Osteocyte (in vitro differentiated cells): ENCODE data around the gene AK1. TPM values are rescaled to one million over a fixed set of nuclear protein-coding genes. Genes with fewer than 3 reads are reported as not detected.
A peak's percentile ranks its signal among the peaks of the same experiment; 100 is the strongest.

Experiments used
- DNase-seq: peaks from one replicate; pipeline ENCODE4 v3.0.0; 2021; ENCODE audit warnings: mixed read lengths; ENCODE audit not compliant: unreplicated experiment; ENCODE audit errors: extremely low spot score
- H3K27ac Mint-ChIP-seq: one replicate; pipeline ENCODE4 v1.8.0; 2021; ENCODE audit warnings: mild to moderate bottlenecking, mixed read lengths; ENCODE audit not compliant: unreplicated experiment
- H3K27me3 Mint-ChIP-seq: one replicate; pipeline ENCODE4 v1.8.0; 2021; ENCODE audit warnings: mixed read lengths; ENCODE audit not compliant: unreplicated experiment
- H3K36me3 Mint-ChIP-seq: one replicate; pipeline ENCODE4 v1.8.0; 2021; ENCODE audit warnings: mixed read lengths; ENCODE audit not compliant: unreplicated experiment
- H3K4me1 Mint-ChIP-seq: one replicate; pipeline ENCODE4 v1.8.0; 2021; ENCODE audit warnings: mixed read lengths; ENCODE audit not compliant: unreplicated experiment
- H3K4me3 Mint-ChIP-seq: one replicate; pipeline ENCODE4 v1.8.0; 2021; ENCODE audit warnings: mild to moderate bottlenecking, moderate library complexity, mixed read lengths; ENCODE audit not compliant: unreplicated experiment
- H3K9me3 Mint-ChIP-seq: one replicate; pipeline ENCODE4 v1.8.0; 2021; ENCODE audit warnings: mixed read lengths; ENCODE audit not compliant: unreplicated experiment
- total RNA-seq: library from RNA; stranded (reverse); gene quantifications from 2 replicates; pipeline ENCODE4 v1.2.1, GENCODE V29; 2021
- TF ChIP-seq, protein P1 (sequence below): fragments of 200-600 bp; sonication (generic); IDR thresholded peaks from 2 replicates; pipeline ENCODE4 v1.5.0; 2021; ENCODE audit warnings: antibody characterized with exemption, mild to moderate bottlenecking, moderate library complexity

The AK1 gene
- total RNA-seq, 1 donor from 2014 or later = 57.6 TPM

DNA sequence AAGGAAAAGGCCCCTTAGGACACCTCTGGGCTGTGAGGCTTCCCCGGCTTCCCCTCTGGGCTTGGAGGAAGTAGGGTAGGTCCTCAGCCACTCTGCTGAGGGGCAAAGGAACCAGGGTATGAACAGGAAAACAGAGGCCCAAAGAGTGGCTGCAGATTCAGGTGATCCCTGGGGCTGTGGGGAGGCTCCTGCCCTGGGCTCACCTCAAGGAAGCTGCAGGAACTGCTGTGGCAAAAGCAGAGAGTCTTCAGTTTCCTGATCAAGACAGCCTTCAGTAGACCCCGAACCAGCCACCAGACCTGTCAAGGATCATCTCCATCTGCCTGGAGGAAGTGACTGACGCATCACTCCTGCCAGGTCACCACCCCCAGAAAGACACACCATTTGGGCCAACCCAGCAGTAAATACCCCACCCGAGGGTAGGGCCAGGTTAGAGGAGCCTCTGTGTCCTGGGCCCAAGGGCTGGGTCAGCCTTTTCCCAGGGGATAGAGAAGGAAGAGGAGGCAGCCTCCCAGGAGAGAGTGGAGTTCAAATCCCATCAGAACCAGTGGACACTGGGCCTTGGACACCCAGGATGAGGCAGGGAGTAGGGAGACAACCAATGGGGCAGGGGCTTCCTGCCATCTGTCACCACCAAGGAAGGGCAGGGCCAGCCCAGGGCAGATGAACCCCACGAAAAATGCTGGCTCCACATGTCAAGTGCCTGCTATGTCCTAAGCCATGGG is 27.7 kb upstream of the AK1 start:
- peaks cover 49% of the 10 kb centered on the region for H3K4me1 Mint-ChIP-seq
- H3K36me3 Mint-ChIP-seq = no peaks in the 10 kb centered on the region
- H3K4me3 Mint-ChIP-seq = no peak overlapping the region
- no peak for DNase-seq
- peak overlapping the region; percentile 80 for H3K27ac Mint-ChIP-seq
- no peaks in the 10 kb centered on the region for H3K9me3 Mint-ChIP-seq
- no peaks in the 10 kb centered on the region for H3K27me3 Mint-ChIP-seq
- TF ChIP-seq, protein P1, sequence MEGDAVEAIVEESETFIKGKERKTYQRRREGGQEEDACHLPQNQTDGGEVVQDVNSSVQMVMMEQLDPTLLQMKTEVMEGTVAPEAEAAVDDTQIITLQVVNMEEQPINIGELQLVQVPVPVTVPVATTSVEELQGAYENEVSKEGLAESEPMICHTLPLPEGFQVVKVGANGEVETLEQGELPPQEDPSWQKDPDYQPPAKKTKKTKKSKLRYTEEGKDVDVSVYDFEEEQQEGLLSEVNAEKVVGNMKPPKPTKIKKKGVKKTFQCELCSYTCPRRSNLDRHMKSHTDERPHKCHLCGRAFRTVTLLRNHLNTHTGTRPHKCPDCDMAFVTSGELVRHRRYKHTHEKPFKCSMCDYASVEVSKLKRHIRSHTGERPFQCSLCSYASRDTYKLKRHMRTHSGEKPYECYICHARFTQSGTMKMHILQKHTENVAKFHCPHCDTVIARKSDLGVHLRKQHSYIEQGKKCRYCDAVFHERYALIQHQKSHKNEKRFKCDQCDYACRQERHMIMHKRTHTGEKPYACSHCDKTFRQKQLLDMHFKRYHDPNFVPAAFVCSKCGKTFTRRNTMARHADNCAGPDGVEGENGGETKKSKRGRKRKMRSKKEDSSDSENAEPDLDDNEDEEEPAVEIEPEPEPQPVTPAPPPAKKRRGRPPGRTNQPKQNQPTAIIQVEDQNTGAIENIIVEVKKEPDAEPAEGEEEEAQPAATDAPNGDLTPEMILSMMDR = no peak

DNA sequence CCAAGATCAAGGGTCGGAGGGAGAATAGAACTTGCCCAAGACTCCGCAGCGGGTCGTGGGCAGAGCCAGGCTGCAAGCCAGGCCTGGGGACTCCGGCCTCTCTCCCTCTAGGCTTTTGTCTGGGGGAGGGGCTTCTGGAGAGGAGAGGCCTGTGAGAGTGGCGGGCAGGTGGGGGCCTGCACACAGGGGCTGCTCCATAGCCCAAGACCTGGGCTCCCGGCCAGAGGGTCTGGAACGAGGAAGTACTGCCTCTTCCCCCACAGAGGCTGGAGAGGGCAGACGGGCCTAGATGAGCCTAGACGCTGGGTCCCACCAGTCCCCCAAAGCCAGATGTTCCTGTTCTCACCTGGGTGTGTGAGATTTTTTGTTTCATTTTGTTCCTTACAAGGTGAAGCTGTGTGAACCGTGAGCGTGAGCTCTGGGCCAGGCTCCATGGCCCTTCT is 27.1 kb upstream of the AK1 start:
- H3K4me1 Mint-ChIP-seq = peaks cover 54% of the 10 kb centered on the region
- no peaks in the 10 kb centered on the region for H3K36me3 Mint-ChIP-seq
- H3K4me3 Mint-ChIP-seq = no peak overlapping the region
- no peak for DNase-seq
- TF ChIP-seq, protein P1 = no peak
- peak overlapping the region; percentile 80 for H3K27ac Mint-ChIP-seq
- no peaks in the 10 kb centered on the region for H3K9me3 Mint-ChIP-seq
- H3K27me3 Mint-ChIP-seq = no peaks in the 10 kb centered on the region

DNA sequence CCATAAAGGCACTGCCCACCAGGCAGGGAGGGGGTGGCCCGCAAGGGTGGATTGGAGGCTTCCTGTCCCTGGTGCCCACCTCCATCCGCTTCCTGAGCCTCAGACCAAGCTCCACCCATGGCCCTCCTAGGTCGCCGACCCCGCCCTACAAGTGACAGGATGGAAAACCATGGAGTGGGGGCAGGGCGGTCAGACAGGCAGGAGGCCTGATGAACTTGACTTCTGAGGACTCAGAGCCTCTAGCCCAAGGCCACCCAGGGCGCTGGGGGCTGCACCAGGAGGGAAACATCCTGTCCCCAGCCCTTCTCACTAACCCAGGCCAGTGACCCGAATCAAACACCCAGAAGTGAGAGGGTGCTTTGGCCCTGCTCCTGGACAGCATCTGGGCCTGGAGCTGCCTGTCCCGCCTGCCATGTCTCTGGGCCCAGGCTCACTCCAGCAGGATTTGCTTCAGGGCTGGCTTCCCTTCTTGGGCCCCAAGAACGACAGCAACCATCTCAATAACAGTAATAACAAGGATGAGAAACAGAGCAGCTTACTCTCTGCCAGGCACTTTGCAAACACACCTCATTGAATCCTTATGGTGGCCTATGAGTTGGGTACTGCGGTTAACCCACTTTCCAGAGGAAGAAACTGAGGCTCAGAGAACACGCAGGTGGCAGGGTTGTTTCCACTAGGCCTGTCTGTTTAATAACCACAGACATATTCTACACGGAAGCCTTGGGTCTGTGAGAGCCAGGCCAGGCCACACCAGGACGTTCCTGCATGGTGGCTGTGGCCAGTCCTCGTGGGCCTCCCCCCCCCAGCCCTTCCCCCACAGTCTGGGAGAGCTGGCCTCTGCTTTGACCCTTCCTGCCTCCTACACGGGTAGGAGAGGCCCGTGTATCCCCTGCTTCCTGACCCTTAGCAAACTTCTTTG is 26.3 kb upstream of the AK1 start:
- TF ChIP-seq, protein P1 = no peak
- Mint-ChIP-seq H3K27ac (peak overlapping the region; percentile 80), H3K27me3 (no peaks in the 10 kb centered on the region), H3K9me3 (no peaks in the 10 kb centered on the region), H3K4me3 (no peak overlapping the region), H3K36me3 (no peaks in the 10 kb centered on the region), H3K4me1 (peaks cover 54% of the 10 kb centered on the region)
- no peak for DNase-seq

DNA sequence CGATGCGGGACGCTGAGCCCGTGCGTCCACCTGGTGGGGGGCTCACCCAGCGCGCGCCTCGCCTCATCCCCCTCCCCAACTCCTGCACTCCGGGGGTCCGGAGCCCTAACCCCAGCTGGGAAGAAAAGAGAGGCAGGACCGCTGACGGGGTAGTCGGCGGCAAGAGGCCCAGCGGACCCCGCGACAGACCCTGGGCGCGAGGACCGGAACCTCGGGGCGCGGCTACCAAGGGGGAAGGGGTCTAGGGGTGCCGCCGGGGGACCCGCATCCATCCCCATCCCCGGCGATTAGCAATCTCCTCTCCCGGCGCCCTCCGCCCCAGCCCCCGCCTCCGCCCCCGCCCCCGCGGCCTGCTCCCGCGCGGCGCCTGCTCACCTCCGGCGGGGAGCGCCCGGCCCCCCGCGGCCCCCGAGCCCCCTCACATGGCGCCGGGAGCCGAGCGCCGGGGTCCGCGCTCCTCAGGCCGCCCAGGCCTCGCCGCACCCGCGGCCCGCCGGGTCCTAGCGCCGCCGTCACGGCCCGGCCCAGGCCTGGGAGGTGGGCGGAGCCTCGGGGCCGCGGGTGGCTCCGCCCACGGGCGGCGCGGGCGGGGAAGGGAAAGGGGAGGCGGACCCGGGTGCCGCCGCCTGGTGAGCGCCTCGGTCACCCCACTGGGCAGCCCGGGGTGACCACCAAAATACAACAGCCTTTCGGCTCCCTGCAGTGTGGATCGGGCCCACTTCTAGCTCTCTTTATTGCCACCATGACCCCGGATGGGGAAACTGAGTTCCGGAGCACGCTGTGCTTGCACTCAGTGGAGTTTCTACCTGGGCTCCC is 21.9 kb upstream of the AK1 start, which contains the start of gene ST6GALNAC6:
ST6GALNAC6 (minus strand) TSS at position 476 of the 816 bp plus-strand sequence. CDS start 1,622 bp downstream, outside the sequence.
- H3K27ac Mint-ChIP-seq = peak within 1 kb of the TSS; percentile 95
- peak within 1 kb of the TSS; percentile 89 for H3K4me3 Mint-ChIP-seq
- peak; percentile 92 for DNase-seq
- peaks cover 13% of the 10 kb centered on the region for H3K36me3 Mint-ChIP-seq
- H3K27me3 Mint-ChIP-seq = no peaks in the 10 kb centered on the region
- H3K4me1 Mint-ChIP-seq = peaks cover 47% of the 10 kb centered on the region
- TF ChIP-seq, protein P1 = no peak
- no peaks in the 10 kb centered on the region for H3K9me3 Mint-ChIP-seq
